PC-9 (cell line): Measurements from ENCODE around the gene ASPA.

ENCODE experiments used
- CTCF ChIP-seq: fragments of 200-600 bp; sonication (generic); conservative IDR thresholded peaks from 2 replicates; pipeline ENCODE4 v1.6.1; 2017; ENCODE audit warnings: mixed run types, antibody characterized with exemption, mild to moderate bottlenecking, moderate library complexity
- EZH2 ChIP-seq: fragments of 200-600 bp; sonication (generic); IDR thresholded peaks from 2 replicates; pipeline ENCODE4 v1.8.0; 2017; ENCODE audit warnings: antibody characterized with exemption, low read depth

DNA sequence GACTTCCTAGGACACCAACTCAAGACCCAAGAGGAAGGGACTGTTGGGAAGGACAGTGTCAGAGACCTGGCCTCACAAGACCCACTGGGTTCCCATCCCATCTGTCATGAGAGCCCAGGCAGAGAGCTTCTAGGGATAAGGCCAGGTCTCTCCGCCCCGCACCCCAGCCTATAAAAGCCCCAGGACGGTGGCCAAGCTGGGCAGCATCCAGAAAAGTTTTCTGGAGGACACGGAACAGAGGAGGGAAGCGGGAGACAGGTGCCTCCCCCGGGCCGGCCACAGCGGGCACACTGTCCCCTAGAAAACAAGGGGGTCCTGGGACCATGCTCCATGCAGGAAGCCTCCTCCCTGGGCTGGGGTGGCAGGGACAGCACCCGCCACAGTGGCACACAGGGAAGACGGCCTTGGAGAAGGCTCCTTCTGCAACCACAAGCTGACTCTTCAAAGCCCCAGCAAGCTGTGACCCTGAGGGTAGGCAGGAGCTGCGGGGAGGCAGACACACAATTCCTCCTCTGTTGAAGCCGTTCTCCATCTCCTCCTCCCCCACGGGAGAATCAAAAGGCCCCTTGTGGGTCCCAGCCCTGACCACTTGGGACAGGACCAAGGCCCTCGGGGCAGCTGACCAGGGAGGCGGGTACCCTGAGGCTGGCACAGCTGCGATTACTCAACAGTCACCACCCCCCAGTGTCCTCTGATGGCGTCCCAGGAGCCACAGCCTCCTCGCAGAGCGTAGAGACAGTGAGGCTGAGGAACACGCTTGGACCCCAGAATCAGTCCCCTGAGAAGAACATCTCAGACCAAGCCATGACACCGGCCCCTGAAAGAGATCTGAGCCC is 55.7 kb downstream of the ASPA start:
- no peak for TF ChIP-seq CTCF
- no peak for TF ChIP-seq EZH2
